NT2/D1 (cell line): ENCODE measurements around the gene KRTAP2-1.

Experiments used
- SUZ12 ChIP-seq: IDR thresholded peaks from 2 replicates; pipeline ENCODE4 v1.6.1; 2011; ENCODE audit not compliant: insufficient read length, insufficient read depth; ENCODE audit errors: extremely low read depth
- YY1 ChIP-seq: IDR thresholded peaks from 2 replicates; pipeline ENCODE4 v1.6.1; 2011; ENCODE audit not compliant: insufficient read length, insufficient read depth
- ZNF274 ChIP-seq: IDR thresholded peaks from 2 replicates; pipeline ENCODE4 v1.6.1; 2011; ENCODE audit warnings: mild to moderate bottlenecking, low read depth, low read length

DNA sequence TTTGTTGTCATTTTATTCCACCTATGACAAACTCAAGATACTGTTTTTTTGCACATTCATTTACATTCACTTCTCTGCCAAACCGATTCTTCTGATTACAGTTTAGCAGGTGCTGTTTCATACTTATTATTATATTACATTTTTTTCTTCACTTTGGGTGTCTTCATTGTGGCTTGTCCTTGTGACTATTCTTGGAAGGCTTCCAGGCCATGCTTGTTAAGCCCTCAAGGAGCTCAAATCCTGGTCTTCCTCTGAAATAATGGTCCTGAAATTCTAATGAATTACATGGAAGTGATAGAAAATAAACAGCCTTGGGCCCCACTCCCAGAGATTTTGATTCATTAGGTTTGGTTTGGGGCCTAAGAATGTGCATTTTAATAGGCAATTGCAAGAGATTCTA is 17.2 kb upstream of the KRTAP2-1 start:
- TF ChIP-seq YY1: no peak
- TF ChIP-seq ZNF274: no peak
- TF ChIP-seq SUZ12: no peak
